GM21515 (cell line): Measurements from ENCODE around the gene DERA.
A peak's percentile ranks its signal among the peaks of the same experiment; 100 is the strongest.
"Not testable (repeated sequence)": the region's sequence is repeated elsewhere in the genome, so short reads cannot be mapped to it uniquely, and the experiment has no call there.

Source experiments
- ATAC-seq: cut with Tn5 transposase; IDR thresholded peaks from one replicate; pipeline ENCODE4 v1.9.1; 2021; ENCODE audit not compliant: unreplicated experiment

Gene DERA

DNA sequence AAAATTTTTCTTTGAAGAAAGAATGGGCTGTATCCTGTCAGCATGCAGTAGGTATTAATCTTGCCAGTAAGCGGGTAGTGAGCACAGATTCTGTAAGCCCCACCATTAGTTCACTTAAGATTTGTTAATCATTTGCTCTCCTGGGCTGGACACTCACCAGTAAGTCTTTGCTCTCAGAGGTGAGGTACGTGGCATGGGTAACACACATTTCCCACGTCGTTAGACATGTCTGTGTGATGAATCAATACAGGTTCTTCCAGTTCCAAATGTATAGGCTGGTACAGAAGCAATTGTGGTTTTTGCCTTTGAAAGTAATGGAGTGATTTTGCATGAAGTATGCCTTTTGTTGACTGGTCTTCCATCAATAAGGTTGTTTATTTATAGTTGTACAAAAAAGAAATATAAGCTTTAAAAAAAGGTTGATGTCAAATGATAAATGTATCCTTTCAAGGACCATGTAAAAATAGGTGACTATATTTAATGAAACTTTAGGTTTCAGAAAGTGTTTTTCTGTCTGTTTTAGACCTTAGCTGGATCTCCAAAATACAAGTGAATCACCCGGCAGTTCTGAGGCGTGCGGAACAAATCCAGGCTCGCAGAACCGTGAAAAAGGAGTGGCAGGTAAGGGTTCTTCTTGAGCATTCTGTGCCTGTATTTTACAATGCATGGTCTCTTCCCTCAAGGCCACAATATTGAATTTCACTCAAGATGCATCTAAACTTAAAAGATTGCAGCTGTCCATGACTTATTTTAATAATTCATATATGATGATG lies 45.5 kb downstream of the DERA start:
- no peak for ATAC-seq

DNA sequence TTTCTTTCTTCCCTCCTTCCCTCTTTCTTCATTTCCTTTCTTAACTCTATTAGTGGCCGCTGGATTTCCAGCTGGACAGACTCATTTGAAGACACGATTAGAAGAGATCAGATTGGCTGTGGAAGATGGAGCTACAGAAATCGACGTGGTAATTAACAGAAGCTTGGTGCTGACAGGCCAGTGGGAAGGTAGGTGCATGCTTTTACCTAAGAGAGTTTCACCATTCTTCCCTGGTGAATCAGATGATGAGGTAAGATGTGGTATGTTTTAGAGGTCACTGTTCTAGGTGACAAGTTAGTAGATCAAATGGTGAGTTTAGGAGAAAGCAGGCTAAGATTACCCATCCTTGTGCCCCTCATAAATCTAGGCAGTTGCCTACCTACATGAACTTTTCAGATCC lies 51.6 kb downstream of the DERA start:
- ATAC-seq = no peak

GRCh38 chr12:15963271-15963670 lies 52.1 kb downstream of the DERA start:
- ATAC-seq = no peak

DNA sequence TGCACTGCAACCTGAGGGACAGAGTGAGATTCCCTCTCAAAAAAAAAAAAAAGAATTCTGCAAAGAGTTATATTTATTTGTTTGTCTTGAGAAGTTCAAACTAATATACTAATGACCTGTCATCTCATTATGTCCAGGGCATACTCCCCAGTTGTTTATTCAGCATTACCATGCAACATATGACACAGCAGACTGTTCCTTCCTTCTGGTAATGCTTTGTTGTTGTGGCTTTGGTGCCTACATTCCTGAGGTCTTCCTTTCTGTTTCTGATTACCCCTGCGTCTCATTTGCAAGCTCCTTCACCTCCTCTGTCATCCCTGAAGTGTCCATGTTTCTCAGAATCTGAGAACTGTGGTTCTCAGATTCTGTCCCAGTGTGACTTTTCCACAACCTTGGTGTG lies 55.3 kb downstream of the DERA start:
- no peak for ATAC-seq

GRCh38 chr12:15967053-15967452 lies 55.9 kb downstream of the DERA start:
- ATAC-seq = not testable (repeated sequence)

GRCh38 chr12:15971211-15971610 lies 60.1 kb downstream of the DERA start:
- no peak for ATAC-seq

DNA sequence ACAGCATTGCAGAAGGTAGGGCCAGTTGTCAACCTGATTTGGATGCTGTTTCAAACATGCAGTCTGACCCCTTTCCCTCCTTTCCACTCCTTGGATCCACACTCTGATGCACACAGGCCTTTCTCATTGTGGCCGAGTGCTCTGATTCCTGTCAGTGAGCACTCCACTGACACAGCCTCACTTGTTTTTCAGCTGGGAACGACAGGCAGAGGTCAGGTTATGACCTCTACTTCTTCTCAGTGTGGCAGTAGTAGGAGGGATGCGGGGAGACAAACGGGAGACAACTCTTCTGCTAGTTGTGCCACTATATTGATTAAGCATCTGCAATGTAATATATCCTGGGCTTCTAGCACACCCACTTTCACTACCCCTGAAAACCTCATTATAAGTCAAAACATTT lies 61.8 kb downstream of the DERA start:
- no peak for ATAC-seq

DNA sequence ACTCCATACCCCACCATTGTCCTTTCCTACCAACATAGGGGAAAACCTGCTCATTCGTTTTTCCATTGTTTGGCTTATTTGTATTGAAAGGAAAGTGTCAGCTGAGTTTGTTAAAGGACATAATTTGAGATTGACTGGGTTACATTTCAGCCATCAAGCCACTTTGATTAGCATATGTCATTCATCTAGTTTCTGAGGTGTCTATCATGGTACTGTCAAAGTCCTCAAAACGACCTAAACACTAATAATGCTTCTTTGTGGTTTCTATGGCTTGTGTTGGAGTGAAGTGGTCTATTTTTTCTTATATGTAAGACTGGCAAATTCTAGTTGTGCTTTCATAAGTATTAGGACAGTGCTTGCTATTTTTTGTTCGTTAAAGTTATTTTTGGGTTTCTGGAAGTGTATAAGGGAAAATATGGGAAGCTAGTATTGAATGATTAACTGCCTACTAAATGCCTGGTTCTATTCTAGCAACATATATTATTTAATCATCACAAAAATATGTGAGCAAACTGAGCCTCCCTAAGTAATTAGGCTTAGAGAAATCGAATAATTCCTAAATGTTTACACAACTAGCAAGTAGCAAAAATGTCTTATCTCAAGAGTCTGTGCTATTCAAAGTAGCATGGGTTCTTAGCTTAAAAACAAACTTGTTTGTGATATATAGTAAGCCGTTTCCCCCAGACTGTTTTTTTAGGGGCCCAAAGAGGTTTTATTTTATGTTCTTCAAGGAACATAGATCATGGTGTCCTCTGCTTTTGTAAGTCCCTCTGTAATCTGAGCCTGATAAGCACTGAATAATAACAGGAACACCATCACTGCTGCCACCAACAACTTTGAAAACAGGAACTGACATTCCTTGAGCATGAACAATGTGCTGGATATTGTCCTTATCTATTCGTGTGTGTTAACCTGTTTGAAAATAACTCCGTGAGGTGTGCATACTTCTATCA lies 67.1 kb downstream of the DERA start:
- no peak for ATAC-seq

GRCh38 chr12:15979096-15980092 lies 68.3 kb downstream of the DERA start:
- ATAC-seq = peak; percentile 54

DNA sequence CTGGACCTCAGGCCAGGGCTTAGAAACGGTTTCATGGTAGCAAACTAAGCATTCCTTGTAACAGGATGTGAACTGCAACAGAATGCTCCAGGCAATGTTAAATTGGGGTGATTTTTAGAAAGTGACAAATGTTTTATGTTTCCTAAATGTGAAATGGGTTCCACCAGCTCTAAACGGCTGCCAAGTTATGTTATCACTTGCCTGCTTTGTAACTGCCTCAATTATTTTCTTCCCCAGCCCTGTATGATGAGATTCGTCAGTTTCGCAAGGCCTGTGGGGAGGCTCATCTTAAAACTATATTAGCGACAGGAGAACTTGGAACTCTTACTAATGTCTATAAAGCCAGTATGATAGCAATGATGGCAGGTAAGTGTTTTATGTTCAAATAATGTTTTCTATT lies 70.9 kb downstream of the DERA start:
- ATAC-seq = no peak

DNA sequence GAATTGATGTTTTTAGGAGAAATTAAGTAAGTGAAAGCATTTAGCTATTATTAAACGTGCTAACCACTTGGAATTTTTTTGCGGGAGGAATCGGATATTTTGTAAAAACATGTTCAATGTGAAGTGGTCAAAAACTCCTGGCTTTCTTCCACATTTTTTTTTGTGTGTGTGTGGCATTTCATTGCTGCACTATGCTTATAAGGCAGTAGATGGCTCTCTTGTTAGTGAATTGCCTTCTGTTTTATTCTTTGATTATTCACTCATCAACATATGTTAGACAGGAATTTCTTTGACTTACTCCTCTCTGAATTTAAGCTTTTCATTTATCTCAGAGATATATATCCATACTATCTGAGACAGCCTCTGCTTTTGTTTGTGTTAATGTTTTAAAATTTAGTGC lies 71.3 kb downstream of the DERA start:
- no peak for ATAC-seq

GRCh38 chr12:15982921-15983320 lies 71.8 kb downstream of the DERA start:
- no peak for ATAC-seq

GRCh38 chr12:15984097-15984800 lies 73.1 kb downstream of the DERA start:
- no peak for ATAC-seq

GRCh38 chr12:15984963-15985362 lies 73.8 kb downstream of the DERA start:
- no peak for ATAC-seq

DNA sequence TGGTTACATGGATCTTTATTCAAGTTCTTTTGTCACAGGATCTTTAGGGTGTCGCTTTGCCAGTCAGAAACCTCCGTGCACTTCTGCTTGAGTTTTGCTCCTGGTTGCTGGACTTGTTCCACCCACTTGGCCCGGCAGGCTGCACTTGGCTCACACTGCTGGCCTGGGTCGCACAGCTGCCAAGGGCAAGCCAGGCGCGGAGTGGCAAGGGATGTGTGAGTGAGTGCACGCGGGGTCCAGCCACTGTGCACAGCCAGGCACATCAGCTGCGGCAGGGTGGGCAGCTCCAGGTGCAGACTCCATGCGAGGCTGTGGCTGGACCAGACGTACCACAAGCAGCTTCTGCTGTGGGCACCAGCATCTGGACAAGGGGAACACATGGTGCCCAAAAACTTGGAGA lies 76.6 kb downstream of the DERA start:
- ATAC-seq = no peak

- no peak for ATAC-seq
Measured at GRCh38 chr12:15988983-15989755, 78.0 kb downstream of the DERA start.

GRCh38 chr12:15995801-15996200 lies 84.7 kb downstream of the DERA start:
- no peak for ATAC-seq

GRCh38 chr12:15996254-15996653 lies 85.1 kb downstream of the DERA start:
- no peak for ATAC-seq

DNA sequence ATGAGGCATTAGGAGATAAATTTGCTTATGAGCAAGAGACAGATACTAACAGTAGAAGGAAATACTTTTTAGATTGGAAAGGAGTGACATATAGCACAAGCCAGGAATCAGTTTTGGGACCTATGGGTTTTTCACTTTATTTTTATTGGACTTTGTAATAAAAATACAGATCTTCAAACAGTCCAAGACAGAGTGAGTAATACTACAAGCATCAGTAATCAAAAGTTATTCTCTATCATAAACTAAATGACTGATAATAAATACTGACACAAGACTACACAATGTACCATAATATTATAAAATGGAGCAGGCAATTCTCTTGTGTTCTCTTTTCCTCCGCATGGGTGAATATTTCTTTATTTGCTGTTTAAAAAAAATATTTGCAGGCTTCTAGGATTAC lies 85.8 kb downstream of the DERA start:
- ATAC-seq = no peak

- no peak for ATAC-seq
Measured at GRCh38 chr12:15997910-15998309, 86.8 kb downstream of the DERA start.
